CD4-positive, alpha-beta T cell (primary cell): ENCODE data around the gene RANGAP1. TPM values are rescaled to one million over a fixed set of nuclear protein-coding genes. Genes with fewer than 3 reads are reported as not detected.

Experiments
- ATAC-seq: fragments of 200-7000 bp; cut with Tn5 transposase; one replicate; pipeline ENCODE4 v1.10.0; 2022; ENCODE audit warnings: mild to moderate bottlenecking; ENCODE audit not compliant: poor library complexity
- CTCF ChIA-PET: fragments of 350-600 bp; sonication (Branson Sonifier 250); formaldehyde crosslinking; loops from one replicate; lab custom pipeline; 2021; ENCODE audit warnings: antibody characterized with exemption, inconsistent platforms; lab: Charles Lee
- POLR2A ChIA-PET: fragments of 350-600 bp; sonication (Branson Sonifier 250); formaldehyde crosslinking; loops from one replicate; lab custom pipeline; 2021; ENCODE audit warnings: antibody characterized with exemption, inconsistent platforms; lab: Charles Lee
- DNase-seq, 14 experiments: peaks; one replicate each; pipeline ENCODE4 v3.0.0-alpha.2; 2013 to 2020; ENCODE audit warnings: mixed read lengths in 2 of 14
- H3K27ac ChIP-seq, 2 donors: one replicate each; pipeline versions ENCODE4 v1.5.1 to v1.7.0; 2013; ENCODE audit warnings: low read length in 2 of 2, low read depth in 1 of 2, mild to moderate bottlenecking in 1 of 2
- H3K27me3 ChIP-seq, 2 experiments: 1 replicate in 1 of 2; 2 replicates in 1 of 2; pipeline versions ENCODE4 v1.6.1 to v1.7.0; 2013; ENCODE audit warnings: low read length in 2 of 2, control low read depth in 1 of 2, mild to moderate bottlenecking in 1 of 2, moderate library complexity in 1 of 2; ENCODE audit not compliant: insufficient read depth in 2 of 2, control insufficient read depth in 1 of 2
- H3K36me3 ChIP-seq: one replicate; pipeline ENCODE4 v1.6.1; 2013; ENCODE audit warnings: low read length, control low read depth; ENCODE audit not compliant: insufficient read depth
- H3K4me1 ChIP-seq: one replicate; pipeline ENCODE4 v1.6.1; 2013; ENCODE audit warnings: low read length, control low read depth; ENCODE audit not compliant: insufficient read depth
- H3K4me3 ChIP-seq: one replicate; pipeline ENCODE4 v1.5.1; 2013; ENCODE audit warnings: mild to moderate bottlenecking, low read length, moderate library complexity
- H3K9me3 ChIP-seq, 2 experiments: 1 replicate in 1 of 2; 2 replicates in 1 of 2; pipeline versions ENCODE4 v1.6.1 to v1.7.0; 2013; ENCODE audit warnings: low read length in 2 of 2, mild to moderate bottlenecking in 2 of 2, control low read depth in 1 of 2, moderate library complexity in 1 of 2; ENCODE audit not compliant: control insufficient read depth in 1 of 2, insufficient read depth in 1 of 2
- H3K27ac Mint-ChIP-seq: one replicate; pipeline ENCODE4 v1.8.0; 2020; ENCODE audit warnings: mixed read lengths
- H3K27me3 Mint-ChIP-seq: one replicate; pipeline ENCODE4 v1.8.0; 2021; ENCODE audit warnings: mixed read lengths
- H3K36me3 Mint-ChIP-seq: one replicate; pipeline ENCODE4 v1.8.0; 2021; ENCODE audit warnings: low read depth, mixed read lengths
- H3K4me1 Mint-ChIP-seq: one replicate; pipeline ENCODE4 v1.8.0; 2021; ENCODE audit warnings: low read depth, mixed read lengths
- H3K4me3 Mint-ChIP-seq: one replicate; pipeline ENCODE4 v1.8.0; 2020; ENCODE audit warnings: mild to moderate bottlenecking, mixed read lengths
- H3K9me3 Mint-ChIP-seq: one replicate; pipeline ENCODE4 v1.8.0; 2020; ENCODE audit warnings: mixed read lengths
- intact Hi-C, 2 experiments: fragments of 100-400 bp; cut with DNase I in 1 of 2; cut with micrococcal nuclease in 1 of 2; formaldehyde crosslinking; loops; one replicate each; pipeline versions ENCODE4 v1.15.1 to v1.9.0; 2023 to 2025; cut with DNase I, micrococcal nuclease
- microRNA-seq: library from miRNA; unstranded; fragments of <30 nt; microRNA quantifications from one replicate; pipeline ENCODE4 v1.2.0, GENCODE V29; 2021; ENCODE audit warnings: borderline microRNAs expressed, borderline replicate concordance
- total RNA-seq, 174 experiments: library from RNA in 2 of 174; stranded (reverse) in 2 of 174; gene quantifications; one replicate each; pipeline ENCODE4 v1.2.3 and lab custom pipeline; 2021 to 2026
- TF ChIP-seq, protein P1 (sequence below): fragments of 200-600 bp; IDR thresholded peaks from one replicate; pipeline ENCODE4 v1.8.0; 2022; ENCODE audit warnings: antibody characterized with exemption, mild to moderate bottlenecking

Gene RANGAP1
- total RNA-seq, 2 experiments from 2014 or later = 163 to 172 TPM

DNA sequence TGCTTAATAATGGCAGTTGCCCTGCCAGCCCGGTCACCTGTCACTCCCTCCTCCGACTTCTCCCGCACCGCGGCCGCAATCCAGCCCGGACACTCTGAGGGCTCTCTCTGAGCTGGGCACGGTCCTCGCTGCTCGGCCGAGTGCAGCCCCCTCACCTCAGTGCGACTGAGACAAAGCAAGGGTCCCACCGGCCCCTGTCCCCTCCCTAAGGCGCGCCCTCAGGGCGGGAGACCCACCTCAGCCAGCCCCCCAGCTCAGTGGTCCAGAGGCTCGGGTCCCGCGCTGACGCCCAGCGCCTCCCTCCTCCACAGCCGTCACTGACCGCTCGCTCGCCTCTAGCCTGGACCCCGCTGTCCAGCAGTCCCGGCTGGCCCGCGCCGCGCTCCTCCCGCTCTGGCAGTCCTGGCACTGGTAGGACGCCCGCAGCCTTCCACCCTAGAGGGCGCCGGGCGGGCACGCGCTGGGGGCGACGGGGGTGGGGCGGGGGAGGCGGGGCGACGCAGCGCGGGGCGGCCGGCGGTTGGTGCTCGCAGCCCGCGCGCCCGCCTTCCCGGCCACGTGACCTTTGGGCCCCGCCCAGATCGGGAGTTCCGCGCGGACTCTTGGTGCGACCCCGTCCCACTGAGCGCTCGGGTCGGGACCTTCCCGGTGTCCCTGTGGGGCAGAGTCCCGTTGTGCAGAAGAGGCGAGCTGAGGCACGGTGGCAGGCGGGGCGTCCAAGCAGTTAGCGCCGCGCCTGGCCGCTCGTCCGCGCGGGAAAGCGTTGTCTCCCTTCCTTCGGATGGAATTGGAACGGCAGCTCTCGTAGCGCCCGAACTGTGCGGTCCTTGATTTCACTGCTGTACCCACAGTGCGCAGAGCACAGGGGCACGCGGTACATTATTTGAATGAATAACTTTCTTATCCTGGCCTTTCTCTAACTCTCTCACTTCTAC lies 88.7 kb downstream of the RANGAP1 start:
- no peak overlapping the region for H3K27ac ChIP-seq
- Mint-ChIP-seq H3K4me1 (peaks cover 14% of the 10 kb centered on the region), H3K9me3 (no peaks in the 10 kb centered on the region), H3K4me3 (peak overlapping the region; percentile 95), H3K27me3 (no peaks in the 10 kb centered on the region), H3K36me3 (no peaks in the 10 kb centered on the region), H3K27ac (peak overlapping the region; percentile 28)
- intact Hi-C loops = loop anchor here (1.0 to 10.0 kb wide), 8 partner anchors 8 to 560 kb away; partner anchors contain the start of genes DESI1 (in 1 of the 2), EP300 (in 1 of the 2), L3MBTL2 (in 1 of the 2) and MRTFA (in 1 of the 2)
- peak overlapping the region; percentile 92 for H3K4me3 ChIP-seq
- no peaks in the 10 kb centered on the region for H3K36me3 ChIP-seq
- ATAC-seq (peak; percentile 85), DNase-seq (peak; percentile 62 to 93 (median 76))
- H3K9me3 ChIP-seq = no peaks in the 10 kb centered on the region
- peaks cover 19% of the 10 kb centered on the region for H3K4me1 ChIP-seq
- CTCF ChIA-PET = interaction anchor here (0.6 to 2.8 kb wide), 7 partner anchors 40 to 800 kb away, joined by 3 to 18 read pairs (median 4); partner anchors contain the start of gene RBX1
- TF ChIP-seq, protein P1, sequence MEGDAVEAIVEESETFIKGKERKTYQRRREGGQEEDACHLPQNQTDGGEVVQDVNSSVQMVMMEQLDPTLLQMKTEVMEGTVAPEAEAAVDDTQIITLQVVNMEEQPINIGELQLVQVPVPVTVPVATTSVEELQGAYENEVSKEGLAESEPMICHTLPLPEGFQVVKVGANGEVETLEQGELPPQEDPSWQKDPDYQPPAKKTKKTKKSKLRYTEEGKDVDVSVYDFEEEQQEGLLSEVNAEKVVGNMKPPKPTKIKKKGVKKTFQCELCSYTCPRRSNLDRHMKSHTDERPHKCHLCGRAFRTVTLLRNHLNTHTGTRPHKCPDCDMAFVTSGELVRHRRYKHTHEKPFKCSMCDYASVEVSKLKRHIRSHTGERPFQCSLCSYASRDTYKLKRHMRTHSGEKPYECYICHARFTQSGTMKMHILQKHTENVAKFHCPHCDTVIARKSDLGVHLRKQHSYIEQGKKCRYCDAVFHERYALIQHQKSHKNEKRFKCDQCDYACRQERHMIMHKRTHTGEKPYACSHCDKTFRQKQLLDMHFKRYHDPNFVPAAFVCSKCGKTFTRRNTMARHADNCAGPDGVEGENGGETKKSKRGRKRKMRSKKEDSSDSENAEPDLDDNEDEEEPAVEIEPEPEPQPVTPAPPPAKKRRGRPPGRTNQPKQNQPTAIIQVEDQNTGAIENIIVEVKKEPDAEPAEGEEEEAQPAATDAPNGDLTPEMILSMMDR = no peak
- no peaks in the 10 kb centered on the region for H3K27me3 ChIP-seq
- POLR2A ChIA-PET = interaction anchor here (1.0 to 2.5 kb wide), 4 partner anchors 41 to 274 kb away, joined by 3 to 10 read pairs (median 4); partner anchors contain the start of genes EP300 and RANGAP1

Small RNA genes lying within 50 kb of the gene (microRNA-seq; reads per million reads assigned to microRNA genes)
- not detected for gene MIR6889

Other genes starting within 250 kb of the RANGAP1 start
- 100 to 1,000 TPM; 126 to 134 TPM for gene EP300, start 193.6 kb downstream of the RANGAP1 start, total RNA-seq
- gene L3MBTL2, start 80.9 kb downstream of the RANGAP1 start, total RNA-seq = 10 to 100 TPM; 16.4 to 17.5 TPM
- 1 to 10 TPM; 1.7 to 1.8 TPM for gene CHADL, start 45.3 kb downstream of the RANGAP1 start, total RNA-seq
- gene ZC3H7B, start 15.3 kb upstream of the RANGAP1 start, total RNA-seq = 10 to 100 TPM; 29.5 to 32.7 TPM
- gene TEF, start 95.8 kb upstream of the RANGAP1 start, total RNA-seq = 1 to 10 TPM; 2.4 to 2.6 TPM
- 10 to 100 TPM; 21.0 to 26.7 TPM for gene TOB2, start 160.6 kb upstream of the RANGAP1 start, total RNA-seq
- gene PHF5A, start 182.5 kb upstream of the RANGAP1 start, total RNA-seq = 10 to 100 TPM; 41.3 to 44.2 TPM
- 10 to 100 TPM; 69.5 to 71.9 TPM for gene ACO2, start 182.9 kb upstream of the RANGAP1 start, total RNA-seq